Embryonic facial prominence (tissue), 1 donor: ENCODE measurements around the gene TMEM215.
"Not testable (repeated sequence)": the region's sequence is repeated elsewhere in the genome, so short reads cannot be mapped to it uniquely, and the experiment has no call there.

ENCODE experiments used
- DNase-seq: peaks from one replicate; pipeline ENCODE4 v3.0.0-alpha.2; 2016; ENCODE audit errors: extremely low spot score

Gene TMEM215, protein sequence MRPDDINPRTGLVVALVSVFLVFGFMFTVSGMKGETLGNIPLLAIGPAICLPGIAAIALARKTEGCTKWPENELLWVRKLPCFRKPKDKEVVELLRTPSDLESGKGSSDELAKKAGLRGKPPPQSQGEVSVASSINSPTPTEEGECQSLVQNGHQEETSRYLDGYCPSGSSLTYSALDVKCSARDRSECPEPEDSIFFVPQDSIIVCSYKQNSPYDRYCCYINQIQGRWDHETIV

DNA sequence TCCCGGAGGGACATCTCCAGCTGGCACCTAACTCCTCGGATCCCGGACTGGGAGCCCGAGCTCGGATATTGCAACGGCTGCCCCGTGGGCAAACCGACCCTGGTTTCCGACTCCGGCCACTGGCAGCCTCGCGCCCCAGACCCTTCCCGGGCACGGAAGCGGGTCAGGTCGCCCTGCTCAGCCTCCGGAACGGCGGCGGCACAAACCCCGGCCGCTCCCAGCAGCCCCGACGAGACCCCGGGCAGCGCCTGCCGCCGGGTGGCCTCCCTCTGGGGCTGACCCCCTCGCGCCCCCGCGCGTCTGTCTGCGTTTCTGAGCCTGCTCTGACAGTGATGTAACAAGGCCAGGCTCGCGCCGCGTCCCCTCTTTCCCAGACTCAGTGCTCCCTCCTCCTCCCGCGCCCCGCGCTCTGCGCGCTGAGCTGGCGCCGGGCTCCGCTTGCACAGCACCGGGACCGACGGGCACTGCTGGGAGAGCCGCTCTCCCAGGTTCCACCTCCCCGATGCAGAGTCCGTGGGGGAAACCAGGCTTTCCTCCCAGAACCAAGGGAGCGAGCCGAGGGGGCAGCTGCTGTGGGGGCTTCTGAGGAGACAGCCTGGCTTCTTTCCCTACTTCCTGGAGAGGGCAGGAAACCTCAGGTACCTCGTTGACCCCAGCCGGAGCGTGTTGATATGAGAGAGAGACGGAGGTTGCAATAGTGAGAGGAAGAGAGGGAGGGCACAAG lies at the start of gene TMEM215:
TSS of gene TMEM215 (plus strand) at position 373 of the 724 bp plus-strand sequence. CDS start 644 bp downstream, outside the sequence.
- no peak for DNase-seq

DNA sequence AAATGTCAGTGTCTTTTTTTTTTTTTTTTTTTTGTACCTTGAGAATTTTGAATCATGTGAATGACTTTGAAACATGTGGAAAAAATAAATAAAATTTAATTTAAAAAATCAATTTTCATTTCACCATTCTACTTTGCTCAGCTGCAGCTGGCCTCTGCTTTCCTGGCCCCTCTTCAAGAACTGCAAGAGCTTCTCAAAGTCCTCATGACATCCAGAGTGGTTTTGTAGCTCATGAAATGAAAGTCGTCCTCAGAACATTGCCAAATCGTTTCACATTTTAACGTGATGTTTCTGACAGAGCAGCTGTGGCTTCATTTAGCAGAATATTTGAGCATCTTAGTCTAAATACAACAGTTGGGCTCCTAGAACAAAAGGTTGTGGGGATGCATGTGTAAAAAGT lies 47.9 kb upstream of the TMEM215 start:
- DNase-seq: no peak

DNA sequence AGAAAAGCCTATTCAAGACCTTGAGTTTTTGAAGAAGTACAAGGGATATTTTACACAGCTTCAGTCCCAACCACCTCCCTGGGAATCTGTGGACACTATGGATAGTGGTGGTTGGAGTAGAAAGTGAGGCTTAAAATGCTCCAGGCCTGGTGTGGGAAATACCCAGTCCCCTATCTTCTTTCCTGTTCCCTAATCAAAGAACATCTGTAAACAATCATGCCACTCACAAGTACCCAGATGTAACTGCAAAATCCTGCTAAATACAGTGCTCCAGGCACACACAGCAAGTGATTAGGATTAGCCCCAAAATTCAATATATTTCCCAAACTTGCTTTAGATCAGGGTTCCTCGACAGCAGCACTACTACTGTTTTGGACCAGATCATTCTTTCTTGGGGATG lies 46.0 kb upstream of the TMEM215 start:
- DNase-seq: no peak

DNA sequence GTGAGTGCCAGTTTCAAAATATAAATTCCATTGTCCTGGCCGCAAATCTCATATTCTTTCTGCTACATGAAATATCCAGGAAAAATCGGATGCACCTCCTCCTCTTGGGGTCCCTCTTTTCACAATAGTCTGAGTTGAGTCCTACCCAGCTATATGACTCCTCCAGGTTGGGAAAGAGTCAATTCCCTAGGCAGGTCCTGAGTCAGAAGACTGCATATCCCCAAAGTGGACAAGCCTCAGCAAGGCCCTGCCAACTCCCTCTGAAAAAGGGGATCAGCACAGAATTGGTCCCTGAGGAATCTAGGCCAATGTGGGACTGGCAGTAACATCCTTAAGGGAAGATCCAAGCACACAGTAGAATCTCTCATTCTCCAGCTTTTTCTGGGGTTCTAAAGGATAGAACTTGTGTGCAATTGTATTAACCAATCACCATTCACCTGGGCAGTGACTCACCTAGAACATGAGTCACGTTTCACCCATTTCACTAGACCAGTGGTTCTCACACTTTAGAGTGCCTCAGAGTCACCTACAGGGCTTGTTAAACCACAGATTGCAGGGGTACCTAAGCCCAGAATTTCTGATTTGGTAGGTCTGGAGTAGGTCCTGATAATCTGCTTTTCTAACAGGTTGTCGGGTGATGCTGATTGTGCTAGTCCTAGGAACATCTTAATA lies 44.7 kb upstream of the TMEM215 start:
- no peak for DNase-seq

DNA sequence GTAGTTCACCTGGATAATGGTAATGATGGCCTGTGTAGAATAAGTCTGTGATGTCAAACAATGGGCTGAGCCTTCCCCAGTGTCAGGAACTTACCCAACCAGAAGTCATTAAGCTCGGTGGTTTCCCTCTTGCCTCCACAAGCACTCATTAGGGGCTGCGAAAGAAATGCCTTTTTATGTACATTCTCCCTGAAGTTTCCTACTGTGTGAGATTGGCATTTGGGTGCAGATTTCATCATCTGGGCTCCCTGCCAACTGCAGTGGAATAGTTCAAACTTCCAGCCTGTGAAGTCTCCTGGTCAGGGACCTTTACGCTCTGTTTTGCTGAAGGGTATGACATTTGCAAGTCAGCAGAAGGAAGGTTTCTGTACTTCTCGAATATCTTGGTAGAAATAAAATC lies 41.6 kb upstream of the TMEM215 start:
- no peak for DNase-seq

DNA sequence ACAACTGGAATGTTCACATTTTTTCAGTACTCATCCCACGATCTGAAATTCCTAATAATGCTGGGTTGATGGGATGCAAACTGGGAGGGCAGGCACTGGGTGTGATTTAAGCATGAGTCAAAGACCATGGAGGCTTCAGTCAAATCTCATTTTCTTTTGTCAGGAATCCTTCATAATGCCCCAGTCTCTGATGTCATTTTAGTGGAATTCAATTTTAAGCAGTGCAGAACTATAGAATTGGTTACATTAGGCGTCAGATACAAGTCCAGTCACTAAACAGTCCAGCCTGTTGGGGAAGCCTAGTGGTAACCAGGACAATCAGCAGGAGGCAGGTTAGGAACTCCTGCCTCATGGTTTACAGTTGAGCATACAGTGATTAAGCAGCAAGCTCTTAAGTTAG lies 41.0 kb upstream of the TMEM215 start:
- DNase-seq: no peak

DNA sequence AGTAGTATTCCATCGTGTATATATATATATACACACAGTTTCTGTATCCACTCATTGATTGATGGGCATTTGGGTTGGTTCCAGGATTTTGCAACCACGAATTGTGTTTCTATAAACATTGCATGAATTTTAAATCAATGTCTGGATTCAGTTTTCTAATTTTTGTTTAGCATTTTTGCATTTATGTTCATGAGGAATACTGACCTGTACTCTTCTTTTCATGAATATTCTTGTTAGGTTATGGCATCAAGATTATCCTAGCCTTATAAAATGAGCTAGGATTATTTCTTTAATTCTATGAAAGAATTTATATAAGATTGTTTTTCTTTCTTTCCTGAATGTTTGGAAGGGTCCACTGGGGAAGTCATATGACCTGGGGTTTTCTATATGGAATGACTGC lies 35.3 kb upstream of the TMEM215 start:
- DNase-seq: no peak

DNA sequence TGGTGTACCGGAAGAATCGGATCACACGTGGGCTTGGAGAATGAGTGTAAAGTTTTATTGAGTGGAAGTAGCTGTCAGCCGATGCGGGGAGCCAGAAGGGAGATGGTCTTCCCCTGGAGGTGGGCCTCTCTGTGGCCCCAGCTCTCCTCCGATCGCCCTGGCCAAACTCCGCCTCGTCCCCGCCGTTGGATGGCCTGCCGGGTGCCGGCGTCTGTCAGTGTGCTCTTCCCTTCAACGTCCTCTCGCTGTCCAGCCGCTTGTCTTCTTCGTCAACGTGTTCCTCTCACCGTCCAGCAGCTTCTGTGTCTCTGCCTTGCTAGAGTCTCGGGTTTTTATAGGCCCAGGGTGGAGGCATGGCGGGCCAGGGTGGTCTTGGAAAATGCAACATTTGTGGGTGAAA lies 27.6 kb upstream of the TMEM215 start:
- no peak for DNase-seq

DNA sequence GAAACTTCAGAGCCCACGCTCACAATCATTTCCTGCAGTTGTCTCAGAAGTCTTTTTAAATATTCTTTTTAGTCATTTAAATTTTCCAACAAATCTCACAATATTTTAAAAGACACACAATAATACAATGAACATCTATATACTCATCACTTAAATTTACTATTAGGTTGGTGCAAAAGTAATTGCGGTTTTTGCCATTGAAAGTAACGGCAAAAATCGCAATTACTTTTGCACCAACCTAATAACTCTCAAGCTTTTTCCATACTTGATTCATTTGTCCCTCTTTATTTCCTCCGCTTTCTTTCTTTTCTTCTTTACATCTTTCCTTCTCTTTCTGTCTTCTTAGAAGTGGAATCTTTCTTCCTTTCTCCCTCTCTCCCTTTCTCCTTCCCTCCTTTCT lies 19.2 kb upstream of the TMEM215 start:
- no peak for DNase-seq

DNA sequence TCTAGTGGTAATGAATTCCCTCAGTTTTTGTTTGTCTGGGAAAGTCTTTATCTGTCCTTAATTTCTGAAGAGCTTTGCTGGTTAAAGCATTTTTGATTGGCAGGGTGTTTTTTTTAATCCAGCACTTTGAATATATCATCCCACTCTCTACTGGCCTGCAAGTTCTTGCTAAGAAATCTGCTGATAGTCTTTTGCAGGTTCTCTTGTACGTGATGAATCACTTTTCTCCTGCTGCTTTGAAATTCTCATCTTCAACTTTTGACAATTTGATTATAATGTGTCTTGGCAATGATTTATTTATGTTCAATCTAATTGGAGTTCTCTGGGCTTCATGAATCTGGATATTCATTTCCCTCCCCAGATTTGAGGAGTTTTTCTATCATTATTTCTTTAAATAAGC lies 8.1 kb upstream of the TMEM215 start:
- DNase-seq: no peak

DNA sequence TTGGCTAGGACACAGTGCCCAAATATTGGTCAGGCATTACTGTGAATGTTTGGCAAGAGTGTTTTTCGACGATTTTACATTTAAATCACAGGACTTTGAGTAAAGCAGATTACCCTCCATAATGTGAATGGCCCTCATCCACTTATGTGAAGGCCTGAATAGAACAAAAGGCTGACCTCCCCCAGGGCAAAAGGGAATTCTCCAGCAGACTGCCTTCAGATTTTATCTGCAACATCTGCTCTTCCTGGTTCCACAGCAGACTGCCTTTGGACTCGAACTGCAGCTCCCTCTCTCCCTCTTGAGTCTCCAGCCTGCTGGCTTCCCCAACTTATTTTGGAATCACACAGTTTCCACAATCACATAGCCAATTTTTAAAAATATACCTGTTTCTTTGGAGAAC lies 7.1 kb upstream of the TMEM215 start:
- no peak for DNase-seq

DNA sequence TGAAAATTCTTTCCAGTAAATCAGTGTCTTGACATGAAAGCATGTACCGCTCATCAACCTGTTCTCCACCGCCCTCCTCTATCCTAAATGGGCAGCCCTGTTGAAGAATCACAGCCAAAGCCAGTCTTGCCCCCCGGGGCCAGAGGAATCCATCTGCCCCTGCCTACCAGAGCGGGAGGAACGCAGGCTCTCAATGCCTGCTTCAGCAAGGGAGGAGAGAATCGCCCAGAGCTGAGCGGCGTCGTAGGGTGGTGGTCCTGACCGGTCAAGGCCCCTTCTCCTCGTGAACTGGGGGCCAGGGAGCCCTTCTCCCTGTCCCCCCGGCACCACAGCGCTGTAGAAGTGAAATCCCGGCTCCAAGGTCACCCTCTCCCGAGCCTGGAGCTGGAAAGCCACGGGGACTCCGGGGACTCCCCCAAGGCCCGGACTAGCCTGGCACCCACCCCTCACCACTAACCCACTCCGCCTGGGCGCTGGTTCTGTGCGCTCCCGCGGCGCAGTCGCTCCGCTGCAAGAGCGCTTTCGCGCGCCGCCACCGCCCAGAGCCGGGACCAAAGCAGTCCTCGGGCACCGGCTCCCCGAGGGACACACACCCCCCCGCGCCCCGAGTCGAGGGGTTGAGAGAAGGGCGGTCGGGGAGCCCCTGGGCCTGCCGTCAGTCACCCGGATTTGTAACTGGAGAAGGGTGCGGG lies 718 bp upstream of the TMEM215 start:
- no peak for DNase-seq

DNA sequence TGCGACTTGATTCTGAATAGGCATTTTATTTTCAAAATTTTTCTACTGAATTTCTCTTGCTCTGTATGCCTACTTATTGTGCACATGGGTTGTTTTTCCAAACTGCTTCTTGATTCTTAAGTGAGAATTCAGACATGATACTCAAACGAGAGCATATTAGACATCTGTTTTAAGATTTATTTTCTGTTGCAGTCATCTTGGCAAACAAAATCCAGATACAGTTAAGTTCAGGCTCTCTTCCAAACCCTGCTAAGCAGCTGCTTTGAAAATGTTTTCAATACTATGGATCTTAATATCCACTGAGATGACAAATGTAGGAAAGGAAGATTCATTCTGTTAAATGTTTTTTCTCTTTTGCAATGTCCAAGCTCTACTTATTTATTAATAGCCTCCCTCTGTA lies 4.5 kb downstream of the TMEM215 start:
- peak; percentile 15 for DNase-seq

DNA sequence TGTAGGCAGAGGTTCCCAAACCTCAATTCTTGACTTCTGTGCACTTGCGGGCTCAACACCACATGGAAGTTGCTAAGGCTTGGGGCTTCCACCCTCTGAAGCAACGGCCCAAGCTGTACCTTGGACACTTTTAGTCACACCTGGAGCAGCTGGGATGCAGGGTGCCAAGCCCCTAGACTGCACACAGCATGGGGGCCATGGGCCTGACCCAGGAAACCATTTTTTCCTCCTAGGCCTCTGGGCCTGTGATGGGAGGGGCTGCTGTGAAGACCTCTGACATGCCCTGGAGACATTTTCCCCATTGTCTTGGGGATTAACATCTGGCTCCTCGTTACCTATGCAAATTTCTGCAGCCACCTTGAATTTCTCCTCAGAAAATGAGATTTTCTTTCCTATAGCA lies 12.7 kb downstream of the TMEM215 start:
- DNase-seq: not testable (repeated sequence)

DNA sequence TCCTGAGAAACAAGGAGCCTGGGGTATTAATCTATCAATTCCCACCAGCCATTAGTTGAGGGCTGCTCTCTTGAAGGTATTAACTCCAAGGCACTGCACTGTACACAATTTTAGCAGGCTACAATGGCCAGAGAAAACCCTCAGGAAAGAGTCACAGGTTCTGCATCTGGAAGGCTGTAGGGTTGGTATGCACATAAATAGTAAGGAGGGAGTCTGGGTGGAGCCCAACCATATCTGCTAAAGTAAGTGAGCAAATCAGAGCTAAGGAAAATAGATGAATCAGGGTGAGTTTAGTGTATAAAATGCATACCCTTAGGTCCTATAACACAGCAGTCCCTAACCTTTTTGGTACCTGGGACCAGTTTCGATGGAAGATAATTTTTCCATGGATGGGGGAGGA lies 18.2 kb downstream of the TMEM215 start:
- no peak for DNase-seq

DNA sequence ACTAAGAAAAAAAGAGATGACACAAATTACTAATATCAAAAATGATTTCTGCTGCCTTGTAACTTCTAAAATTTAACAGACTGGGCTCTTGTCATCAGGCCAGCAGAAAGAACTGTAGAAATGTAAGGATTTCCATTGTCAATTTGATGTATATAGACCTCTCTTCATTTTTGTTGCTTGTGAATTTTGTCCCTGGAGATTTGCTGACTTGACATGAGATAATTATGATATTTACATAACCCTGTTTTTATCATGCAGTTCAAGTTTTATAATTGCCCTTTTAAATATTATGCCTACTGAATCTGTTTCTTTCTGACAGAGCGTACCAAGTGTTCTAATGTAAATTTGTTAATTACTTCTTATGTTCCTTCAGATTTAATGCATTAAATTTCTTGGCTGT lies 23.9 kb downstream of the TMEM215 start:
- DNase-seq: no peak

DNA sequence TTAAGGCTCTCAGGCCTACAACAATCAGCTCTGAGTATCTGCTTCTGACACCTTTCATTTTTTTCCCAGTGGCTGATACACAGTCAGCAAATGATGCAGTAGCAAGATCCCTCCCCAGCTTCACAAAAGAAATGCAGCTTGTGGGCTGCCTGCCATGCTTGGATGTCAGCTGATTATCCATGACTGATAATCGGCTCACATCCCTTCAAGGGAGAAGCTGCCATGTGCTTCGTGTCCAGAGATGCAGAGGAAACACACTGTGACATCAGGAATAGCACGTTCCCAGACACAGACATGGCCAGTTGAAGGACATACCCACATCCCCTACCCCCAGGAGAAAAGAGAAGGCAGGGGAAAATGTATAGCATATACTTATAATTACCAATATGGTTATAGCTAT lies 27.9 kb downstream of the TMEM215 start:
- DNase-seq: no peak

DNA sequence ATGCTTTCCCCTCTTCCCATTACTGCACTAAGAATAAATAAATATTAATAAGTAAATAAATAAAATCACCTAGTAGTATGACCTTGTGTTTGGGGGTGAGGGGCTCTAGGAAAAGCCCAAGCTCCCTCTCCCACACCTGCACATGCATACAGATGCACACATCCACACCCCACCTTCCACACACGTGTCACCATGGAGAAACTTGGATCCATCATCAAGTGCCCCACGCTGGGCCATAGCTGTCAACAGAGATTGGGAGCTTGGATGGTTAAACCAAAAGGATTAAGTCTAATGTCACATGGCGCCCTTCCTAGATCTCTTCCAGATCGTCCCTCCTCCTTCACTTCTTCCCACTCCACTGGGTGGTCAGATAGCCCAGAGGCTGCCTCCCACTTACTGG lies 37.0 kb downstream of the TMEM215 start:
- DNase-seq: no peak

DNA sequence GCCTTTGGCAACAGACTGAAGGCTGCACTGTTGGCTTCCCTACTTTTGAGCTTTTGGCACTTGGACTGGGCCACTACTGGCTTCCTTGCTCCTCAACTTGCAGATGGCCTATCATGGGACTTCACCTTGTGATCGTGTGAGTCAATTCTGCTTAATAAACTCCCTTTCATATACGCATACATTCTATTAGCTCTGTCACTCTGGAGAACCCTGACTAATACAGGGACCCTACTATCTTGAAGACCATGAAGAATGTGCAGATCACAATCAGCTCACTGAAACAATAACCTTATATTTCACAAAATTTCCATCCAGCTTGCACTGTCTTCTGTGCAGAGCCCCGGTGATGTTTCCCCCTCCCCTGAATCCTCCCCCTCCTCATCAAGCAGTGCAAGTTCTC lies 39.8 kb downstream of the TMEM215 start:
- no peak for DNase-seq

DNA sequence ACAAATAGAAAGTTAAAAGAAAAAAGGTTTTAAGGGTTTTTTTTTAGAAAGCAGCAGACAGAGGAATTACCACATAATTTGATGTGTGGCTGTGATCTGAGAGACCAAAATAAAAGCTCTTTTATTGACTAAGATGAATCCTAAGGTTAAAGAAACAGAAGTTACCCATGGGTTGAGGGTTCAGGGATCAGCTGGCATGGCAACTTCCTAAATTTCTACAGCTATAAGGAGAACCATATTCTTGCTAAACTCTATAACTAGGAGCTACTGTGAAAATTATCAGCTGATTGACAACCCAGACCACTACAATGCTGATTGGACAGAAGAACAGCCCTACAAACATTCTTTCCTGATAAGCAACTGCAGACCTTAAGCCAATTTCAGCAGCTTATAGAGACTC lies 40.2 kb downstream of the TMEM215 start:
- DNase-seq: no peak

DNA sequence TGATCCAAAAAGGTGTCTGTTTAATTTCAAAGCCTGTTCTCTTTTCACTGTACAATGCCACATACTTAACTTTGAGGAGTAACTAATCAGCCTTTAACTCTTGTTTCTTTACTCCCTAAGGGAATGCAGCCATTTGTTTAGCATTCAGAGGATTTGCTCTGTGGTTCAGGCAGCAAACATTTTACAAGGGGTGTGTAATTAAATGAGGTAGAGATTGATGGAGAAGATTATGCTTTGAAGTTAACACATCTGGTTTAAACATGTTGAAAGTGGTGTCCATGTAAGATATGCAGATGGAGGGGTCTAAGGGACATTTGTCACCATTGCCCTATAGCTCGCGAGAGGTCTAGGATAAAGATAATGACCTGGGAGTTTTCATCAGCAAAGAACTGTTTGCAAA lies 41.9 kb downstream of the TMEM215 start:
- no peak for DNase-seq

DNA sequence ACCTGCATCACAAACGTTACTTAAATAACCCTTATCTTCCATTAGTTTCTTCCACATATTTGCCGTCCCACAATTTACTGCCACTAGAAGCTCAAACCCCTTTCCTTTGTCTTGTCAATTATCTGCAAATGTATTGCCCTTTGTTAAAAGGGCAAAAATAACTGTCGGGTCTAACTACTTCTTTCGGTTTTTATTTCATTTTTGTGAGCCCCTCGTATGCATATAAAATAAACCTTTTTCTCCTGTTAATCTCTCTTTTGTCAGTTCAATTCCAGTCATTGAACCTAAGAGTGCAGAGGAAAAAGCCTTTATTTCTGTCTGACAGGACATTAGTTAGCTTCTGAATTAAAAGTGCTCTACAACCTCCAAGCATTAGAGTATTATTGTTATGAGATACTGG lies 45.5 kb downstream of the TMEM215 start:
- no peak for DNase-seq

DNA sequence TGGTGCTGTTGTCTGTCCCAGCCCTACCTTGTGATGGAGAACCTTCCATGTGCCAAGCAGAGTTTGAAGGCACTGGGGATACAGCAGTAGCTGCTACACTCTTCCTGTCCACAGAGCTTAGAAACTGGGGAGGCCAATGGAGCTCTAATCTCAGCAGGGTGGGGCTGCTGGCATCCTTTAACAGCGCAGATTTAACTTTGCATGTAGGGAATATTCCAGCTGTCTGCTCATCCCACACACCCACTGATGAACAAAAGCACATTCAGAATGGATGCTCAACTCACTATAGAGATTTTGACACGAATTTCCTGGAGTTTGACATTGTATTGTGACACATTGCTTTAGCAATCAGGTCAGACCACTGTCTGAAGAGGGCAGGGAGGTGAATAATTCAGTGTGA lies 49.0 kb downstream of the TMEM215 start:
- DNase-seq: no peak
